Ramos (cell line): ENCODE results near the gene LRRC61.
"Not testable (repeated sequence)": the region's sequence is repeated elsewhere in the genome, so short reads cannot be mapped to it uniquely, and the experiment has no call there.

Experiments
- in situ Hi-C: fragments of 300-500 bp; cut with MboI; formaldehyde crosslinking; loops from one replicate; pipeline ENCODE4 v1.14.3; 2022; ENCODE audit warnings: low sequenced_read_pairs; ENCODE audit not compliant: unreplicated experiment

Gene LRRC61

GRCh38 chr7:150378853-150379440, 55.8 kb downstream of the LRRC61 start, which contains the start of gene ZNF775:
Gene ZNF775 (plus strand): TSS chr7:150379330. CDS start chr7:150388471, 9,141 bp downstream.
- in situ Hi-C loops = no loop called here

- in situ Hi-C loops = no loop called here
These were observed 56.6 kb downstream of the LRRC61 start for GRCh38 chr7:150379441-150380379.

GRCh38 chr7:150380463-150380862, 57.3 kb downstream of the LRRC61 start:
- in situ Hi-C loops = no loop called here

- in situ Hi-C loops = no loop called here
These were observed 57.9 kb downstream of the LRRC61 start for GRCh38 chr7:150381096-150381495.

DNA sequence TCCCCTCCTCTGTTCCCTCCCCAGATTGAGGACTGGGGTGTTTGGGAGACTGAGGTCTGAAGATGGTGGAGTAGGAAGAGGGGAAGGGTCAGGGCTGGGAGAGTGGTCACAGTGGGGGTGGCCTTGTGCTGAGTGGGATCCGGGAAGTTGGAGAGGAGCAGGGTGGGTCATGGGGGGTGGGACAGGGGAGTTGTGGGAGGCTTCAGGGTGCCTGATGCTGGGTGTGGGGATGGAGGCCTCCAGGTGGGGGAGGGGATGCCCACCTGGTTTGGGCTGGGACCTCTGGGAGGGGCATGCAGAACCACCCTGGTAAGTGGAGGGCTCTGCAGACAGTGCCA, 58.6 kb downstream of the LRRC61 start:
- in situ Hi-C loops = no loop called here

- in situ Hi-C loops = no loop called here
These were observed 59.1 kb downstream of the LRRC61 start for GRCh38 chr7:150382123-150382843.

- in situ Hi-C loops = no loop called here
These were observed 59.7 kb downstream of the LRRC61 start for GRCh38 chr7:150382844-150383225.

- in situ Hi-C loops = no loop called here
These were observed 60.7 kb downstream of the LRRC61 start for GRCh38 chr7:150383710-150384397.

DNA sequence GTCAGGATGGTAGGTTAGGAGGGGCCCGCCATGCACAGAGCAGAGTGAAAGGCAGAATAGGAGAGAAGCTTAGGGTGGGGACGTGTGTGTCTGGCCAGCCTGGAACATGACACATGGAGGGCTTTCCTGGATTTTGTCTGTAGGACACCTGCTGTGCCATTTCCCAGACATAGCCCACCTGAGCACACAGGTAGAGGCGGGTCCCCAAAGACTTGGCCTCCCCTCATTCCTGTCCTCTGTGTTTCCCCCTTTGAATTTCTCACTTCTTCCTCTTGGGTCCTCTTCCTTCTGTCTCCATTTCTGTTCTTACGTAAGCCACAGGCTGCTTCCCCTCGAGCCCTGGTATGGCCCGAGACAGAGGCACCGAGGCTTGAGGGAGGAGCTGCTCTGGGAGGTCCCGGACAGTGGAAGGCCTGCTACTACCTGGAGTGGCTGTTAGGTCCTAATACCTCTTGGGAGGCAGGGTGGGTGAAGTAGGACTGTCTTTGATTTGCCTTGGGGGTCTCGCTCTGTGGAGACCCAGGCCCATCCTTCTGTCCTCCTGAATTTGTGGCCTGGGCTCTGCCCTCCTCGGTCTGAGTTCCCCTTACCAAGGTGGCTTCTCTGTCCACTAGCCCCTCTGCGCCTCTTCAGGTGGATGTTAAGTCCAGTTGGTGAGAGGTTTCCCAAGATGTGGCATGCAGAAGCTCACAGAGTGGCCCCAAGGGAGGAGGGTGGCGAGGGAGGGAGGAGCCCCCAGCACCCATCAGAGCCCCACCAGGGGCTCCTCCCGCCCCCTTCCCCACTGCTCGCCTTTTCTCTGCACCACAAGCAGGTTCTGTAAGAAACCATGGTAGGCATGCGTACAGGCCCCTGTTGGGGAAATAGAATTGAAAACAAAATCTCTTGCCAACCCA, 61.5 kb downstream of the LRRC61 start:
- in situ Hi-C loops = no loop called here

DNA sequence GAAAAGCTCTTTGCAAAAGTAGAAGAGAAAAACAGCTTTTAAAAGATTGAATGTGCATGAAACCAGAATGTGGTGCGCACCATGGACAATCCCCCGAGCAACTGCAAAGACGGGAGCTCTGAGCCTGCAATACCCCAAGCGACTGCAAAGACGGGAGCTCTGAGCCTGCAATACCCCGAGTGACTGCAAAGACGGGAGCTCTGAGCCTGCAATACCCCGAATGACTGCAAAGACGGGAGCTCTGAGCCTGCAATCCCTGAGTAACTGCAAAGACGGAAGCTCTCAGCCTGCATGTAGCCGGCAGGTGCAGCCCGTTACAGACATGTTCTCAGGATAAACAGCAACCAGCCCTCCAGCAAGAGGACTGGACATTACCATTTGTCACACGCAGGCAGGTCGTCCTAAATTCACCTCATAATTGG, 62.2 kb downstream of the LRRC61 start:
- in situ Hi-C loops = no loop called here

DNA sequence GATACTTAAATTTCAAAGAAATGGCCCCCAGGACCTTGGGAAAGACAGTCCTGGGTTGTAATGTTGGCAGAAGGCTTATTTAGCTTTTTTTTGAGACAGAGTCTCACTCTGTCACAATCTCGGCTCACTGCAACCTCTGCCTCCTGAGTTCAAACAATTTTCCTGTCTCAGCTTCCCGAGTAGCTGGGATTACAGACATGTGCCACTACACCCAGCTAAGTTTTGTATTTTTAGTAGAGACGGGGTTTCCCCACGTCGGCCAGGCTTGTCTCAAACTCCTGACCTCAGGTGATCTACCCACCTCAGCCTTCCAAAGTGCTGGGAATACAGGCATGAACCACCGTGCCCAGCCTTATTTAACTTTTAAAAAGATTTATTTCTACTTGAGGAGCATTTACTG, 62.7 kb downstream of the LRRC61 start:
- in situ Hi-C loops = not testable (repeated sequence)
